ENCODE measurements around the gene CCNF.

The CCNF gene

DNA sequence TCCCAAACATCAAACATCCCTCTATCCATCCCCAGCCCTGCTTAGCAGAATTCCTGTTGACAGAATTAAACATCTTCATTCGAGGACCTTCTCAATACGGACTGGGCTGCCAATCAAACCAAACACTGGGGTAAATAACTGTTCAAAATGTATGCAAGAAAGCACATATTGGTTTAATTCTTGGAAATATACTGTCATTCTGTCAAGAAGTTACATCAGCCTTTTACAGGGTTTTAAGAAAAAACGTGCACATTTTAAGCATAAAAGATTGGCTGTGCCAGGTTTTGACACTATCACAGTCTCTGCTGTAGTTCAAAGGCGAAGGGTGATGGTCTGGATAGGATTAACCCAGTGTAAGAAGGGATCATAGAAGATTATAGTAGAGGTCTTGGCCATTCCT lies 25.1 kb upstream of the CCNF start:
- Histone ChIP-seq H3K36me3 (ENCODE audit: control insufficient read depth, insufficient read depth, low read length, severe bottlenecking) (no peaks in the 10 kb centered on the region), H3K9ac (ENCODE audit: low read length) (no peak overlapping the region), H3K4me1 (ENCODE audit: control insufficient read depth, insufficient read depth, low read length) (peaks cover 5% of the 10 kb centered on the region), H3K27me3 (replicated peaks; ENCODE audit: control insufficient read depth, insufficient read depth, low read length) (no peaks in the 10 kb centered on the region), H3K4me3 (ENCODE audit: low read length) (no peak overlapping the region), H3K9me3 (ENCODE audit: control insufficient read depth, low read length) (no peaks in the 10 kb centered on the region)
- DNase-seq (ENCODE audit: low read depth) = peak; percentile 47

DNA sequence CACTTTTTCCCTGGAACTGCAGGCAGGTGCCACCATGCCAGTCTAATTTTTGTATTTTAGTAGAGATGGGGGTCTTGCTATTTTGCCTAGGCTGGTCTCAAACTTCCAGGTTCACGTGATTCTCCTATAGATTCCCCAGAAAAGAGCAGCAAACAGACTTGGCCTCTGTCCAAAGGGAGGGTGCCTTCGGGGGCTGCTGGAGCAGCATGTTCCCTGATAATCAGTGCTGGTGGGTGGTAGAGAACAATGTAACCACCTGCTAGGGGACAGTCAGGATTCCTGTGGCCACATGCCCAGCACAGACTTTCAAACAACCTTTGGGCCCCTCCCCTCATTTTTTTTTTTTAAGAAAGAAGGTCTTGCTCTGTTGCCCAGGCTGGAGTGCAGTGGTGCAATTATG lies 14.2 kb upstream of the CCNF start:
- Histone ChIP-seq H3K9me3 (ENCODE audit: control insufficient read depth, low read length) (no peaks in the 10 kb centered on the region), H3K9ac (ENCODE audit: low read length) (no peak overlapping the region), H3K36me3 (ENCODE audit: control insufficient read depth, insufficient read depth, low read length, severe bottlenecking) (no peaks in the 10 kb centered on the region), H3K27me3 (replicated peaks; ENCODE audit: control insufficient read depth, insufficient read depth, low read length) (peaks cover 17% of the 10 kb centered on the region), H3K4me1 (ENCODE audit: control insufficient read depth, insufficient read depth, low read length) (peaks cover 6% of the 10 kb centered on the region), H3K4me3 (ENCODE audit: low read length) (no peak overlapping the region)
- no peak for DNase-seq (ENCODE audit: low read depth)

DNA sequence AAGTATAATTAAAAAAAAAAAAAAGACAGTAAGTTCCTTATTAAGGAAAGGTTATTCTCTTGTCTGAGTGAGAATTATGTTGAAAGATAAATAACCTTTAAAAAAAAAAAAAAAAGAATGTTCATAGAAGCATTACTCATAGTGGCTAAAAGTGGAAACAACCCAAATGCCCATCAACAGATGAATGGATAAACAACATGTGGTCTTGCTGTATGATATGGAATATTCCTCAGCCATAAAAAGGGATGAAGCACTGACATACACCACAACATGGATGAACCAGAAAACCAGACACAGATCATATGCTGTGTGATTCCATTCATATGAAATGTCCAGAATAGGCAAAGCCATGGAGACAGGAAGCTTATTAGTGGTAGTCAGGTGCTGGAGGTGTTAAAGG lies 9.2 kb upstream of the CCNF start:
- no peak for DNase-seq (ENCODE audit: low read depth)
- peaks cover 6% of the 10 kb centered on the region for H3K4me1 ChIP-seq (ENCODE audit: control insufficient read depth, insufficient read depth, low read length)
- no peak overlapping the region for H3K9ac ChIP-seq (ENCODE audit: low read length)
- no peaks in the 10 kb centered on the region for H3K9me3 ChIP-seq (ENCODE audit: control insufficient read depth, low read length)
- no peaks in the 10 kb centered on the region for H3K36me3 ChIP-seq (ENCODE audit: control insufficient read depth, insufficient read depth, low read length, severe bottlenecking)
- H3K4me3 ChIP-seq (ENCODE audit: low read length) = no peak overlapping the region
- peaks cover 3% of the 10 kb centered on the region for H3K27me3 ChIP-seq (replicated peaks; ENCODE audit: control insufficient read depth, insufficient read depth, low read length)

DNA sequence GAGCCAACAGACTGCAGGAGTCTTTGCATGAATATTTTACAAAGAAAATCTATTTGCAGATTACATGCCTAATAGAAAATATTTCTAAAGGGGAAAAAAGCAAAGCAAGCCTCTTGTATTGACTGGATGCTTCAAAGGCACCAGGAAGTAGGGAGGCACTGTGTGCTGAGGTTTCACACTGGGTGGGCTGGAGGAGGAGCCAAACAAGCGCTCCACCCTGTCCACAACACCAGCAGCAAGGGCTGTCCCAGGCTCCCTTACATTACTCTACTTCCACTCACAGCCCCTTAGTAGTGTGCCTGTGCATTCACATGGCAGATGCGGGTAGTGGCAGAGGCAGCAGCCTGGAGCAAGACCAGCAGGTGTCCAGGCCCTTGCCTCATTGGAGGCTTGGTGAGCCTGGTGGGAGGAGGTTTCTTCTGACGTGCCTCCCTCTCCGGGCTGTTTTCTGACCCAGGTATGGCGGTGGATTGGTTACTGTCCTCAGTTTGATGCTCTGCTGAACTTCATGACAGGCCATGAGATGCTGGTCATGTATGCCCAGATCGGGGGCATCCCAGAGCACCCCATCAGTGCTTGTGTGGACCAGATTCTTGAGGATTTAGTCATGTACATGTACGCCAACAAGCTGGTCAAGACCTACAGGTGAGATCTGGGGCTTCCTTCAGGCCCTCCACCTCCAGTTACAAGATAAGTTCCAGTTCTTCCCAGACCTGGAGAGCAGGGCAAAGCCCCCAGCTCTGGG lies 7.0 kb upstream of the CCNF start:
- Histone ChIP-seq H3K9ac (ENCODE audit: low read length) (no peak overlapping the region), H3K9me3 (ENCODE audit: control insufficient read depth, low read length) (no peaks in the 10 kb centered on the region), H3K36me3 (ENCODE audit: control insufficient read depth, insufficient read depth, low read length, severe bottlenecking) (no peaks in the 10 kb centered on the region), H3K4me3 (ENCODE audit: low read length) (no peak overlapping the region), H3K4me1 (ENCODE audit: control insufficient read depth, insufficient read depth, low read length) (no peaks in the 10 kb centered on the region), H3K27me3 (replicated peaks; ENCODE audit: control insufficient read depth, insufficient read depth, low read length) (peaks cover 3% of the 10 kb centered on the region)
- no peak for DNase-seq (ENCODE audit: low read depth)

DNA sequence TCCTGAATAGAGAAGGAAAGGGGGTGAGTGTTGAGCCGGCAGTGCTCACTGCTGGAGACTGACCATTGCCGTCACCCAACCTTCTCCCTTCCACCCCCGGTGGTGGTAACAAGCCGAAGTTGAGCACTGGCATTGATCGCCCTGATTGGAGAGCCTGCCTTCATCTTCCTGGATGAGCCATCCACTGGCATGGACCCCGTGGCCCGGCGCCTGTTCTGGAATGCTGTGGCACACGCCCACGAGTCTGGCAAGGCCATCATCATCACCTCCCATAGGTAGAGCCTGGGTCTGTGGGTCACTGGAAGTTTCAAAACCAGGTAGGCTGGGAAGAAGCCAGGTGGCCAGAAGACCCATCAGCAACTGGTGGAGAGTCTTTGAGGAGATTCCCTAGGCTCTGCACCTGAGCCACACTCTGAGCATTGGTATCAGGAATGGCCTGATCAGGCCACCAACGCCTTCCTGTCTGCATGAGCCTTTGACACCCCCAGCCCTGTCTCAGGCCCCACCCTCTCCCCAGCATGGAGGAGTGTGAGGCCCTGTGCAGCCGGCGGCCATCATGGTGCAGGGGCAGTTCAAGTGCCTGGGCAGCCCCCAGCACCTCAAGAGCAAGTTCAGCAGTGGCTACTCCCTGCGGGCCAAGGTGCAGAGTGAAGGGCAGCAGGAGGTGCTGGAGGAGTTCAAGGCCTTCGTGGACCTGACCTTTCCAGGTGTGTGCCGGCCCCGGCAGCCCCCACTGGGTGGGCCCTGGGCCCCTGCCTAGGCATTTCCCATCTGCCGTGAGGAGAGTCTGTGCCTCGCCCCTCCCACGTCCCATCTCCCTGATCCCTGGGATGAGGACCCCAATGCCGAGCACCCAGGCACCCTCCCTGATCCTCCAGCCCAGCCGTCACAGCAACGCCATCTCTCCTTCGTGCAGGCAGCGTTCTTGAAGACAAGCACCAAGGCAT lies 4.9 kb upstream of the CCNF start:
- Histone ChIP-seq H3K4me1 (ENCODE audit: control insufficient read depth, insufficient read depth, low read length) (no peaks in the 10 kb centered on the region), H3K9ac (ENCODE audit: low read length) (no peak overlapping the region), H3K4me3 (ENCODE audit: low read length) (no peak overlapping the region), H3K36me3 (ENCODE audit: control insufficient read depth, insufficient read depth, low read length, severe bottlenecking) (no peaks in the 10 kb centered on the region), H3K27me3 (replicated peaks; ENCODE audit: control insufficient read depth, insufficient read depth, low read length) (peaks cover 3% of the 10 kb centered on the region), H3K9me3 (ENCODE audit: control insufficient read depth, low read length) (no peaks in the 10 kb centered on the region)
- no peak for DNase-seq (ENCODE audit: low read depth)

DNA sequence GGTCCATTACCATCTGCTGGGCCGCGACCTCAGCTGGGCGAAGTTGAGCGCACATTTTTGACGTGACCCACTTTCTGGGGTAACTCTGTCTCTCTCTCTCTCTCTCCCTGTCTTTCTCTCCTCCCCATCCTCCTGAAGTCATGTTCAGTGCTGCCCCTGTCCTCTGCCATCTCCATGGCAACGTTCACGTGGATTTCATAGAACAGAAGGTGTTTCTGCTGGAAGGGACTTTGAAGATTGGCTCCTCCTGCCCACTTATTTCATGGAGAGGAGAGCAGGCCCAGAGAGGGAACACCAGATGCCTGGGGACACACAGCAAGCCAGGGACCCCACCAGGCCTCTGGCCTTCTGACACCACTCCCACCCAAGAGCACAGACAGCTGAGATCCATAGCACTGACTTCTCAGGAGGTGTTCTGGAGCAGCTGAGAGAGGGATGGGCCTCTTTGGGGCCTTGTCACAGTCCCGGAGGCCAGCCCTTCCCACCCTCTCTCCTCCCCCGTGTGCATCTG lies 4.2 kb upstream of the CCNF start:
- H3K27me3 ChIP-seq (replicated peaks; ENCODE audit: control insufficient read depth, insufficient read depth, low read length) = peaks cover 3% of the 10 kb centered on the region
- no peak overlapping the region for H3K9ac ChIP-seq (ENCODE audit: low read length)
- H3K4me3 ChIP-seq (ENCODE audit: low read length) = no peak overlapping the region

DNA sequence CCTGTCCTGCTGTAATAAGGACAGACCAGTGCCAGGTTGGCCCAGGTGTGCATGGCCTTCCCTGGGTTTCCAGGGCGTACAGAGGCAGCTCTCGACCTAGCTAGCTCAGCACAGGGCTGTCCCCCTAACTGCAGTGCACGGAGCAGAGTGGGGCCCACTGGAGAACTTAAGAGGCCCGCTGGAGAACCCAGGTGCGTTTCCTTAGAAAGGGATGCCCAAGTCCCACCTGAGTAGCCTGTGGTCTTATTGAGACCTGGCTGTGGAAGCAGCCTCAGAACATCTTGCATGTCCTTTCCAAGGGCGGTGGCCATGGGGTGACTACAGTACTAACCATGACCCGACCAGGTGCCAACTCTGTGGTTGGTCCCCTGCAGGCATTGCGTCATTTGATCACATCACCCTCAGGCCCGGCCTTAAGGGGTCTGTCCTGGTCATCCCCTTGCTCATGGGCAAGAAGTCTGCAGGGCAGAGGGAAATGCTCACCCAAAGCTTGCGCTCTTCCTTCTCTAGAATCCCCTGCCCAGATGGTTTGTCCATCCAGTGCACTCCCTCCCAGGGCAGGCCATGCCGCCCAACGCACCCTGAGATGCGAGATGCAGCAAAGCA lies 3.3 kb upstream of the CCNF start:
- Histone ChIP-seq H3K9me3 (ENCODE audit: control insufficient read depth, low read length) (no peaks in the 10 kb centered on the region), H3K36me3 (ENCODE audit: control insufficient read depth, insufficient read depth, low read length, severe bottlenecking) (no peaks in the 10 kb centered on the region), H3K9ac (ENCODE audit: low read length) (no peak overlapping the region), H3K27me3 (replicated peaks; ENCODE audit: control insufficient read depth, insufficient read depth, low read length) (peaks cover 3% of the 10 kb centered on the region), H3K4me3 (ENCODE audit: low read length) (no peak overlapping the region), H3K4me1 (ENCODE audit: control insufficient read depth, insufficient read depth, low read length) (peaks cover 7% of the 10 kb centered on the region)
- no peak for DNase-seq (ENCODE audit: low read depth)

More for the DNA sequence above, 4.2 kb upstream of the CCNF start:
- Histone ChIP-seq H3K36me3 (ENCODE audit: control insufficient read depth, insufficient read depth, low read length, severe bottlenecking) (no peaks in the 10 kb centered on the region), H3K9me3 (ENCODE audit: control insufficient read depth, low read length) (no peaks in the 10 kb centered on the region), H3K4me1 (ENCODE audit: control insufficient read depth, insufficient read depth, low read length) (peaks cover 2% of the 10 kb centered on the region)
- DNase-seq (ENCODE audit: low read depth) = no peak

DNA sequence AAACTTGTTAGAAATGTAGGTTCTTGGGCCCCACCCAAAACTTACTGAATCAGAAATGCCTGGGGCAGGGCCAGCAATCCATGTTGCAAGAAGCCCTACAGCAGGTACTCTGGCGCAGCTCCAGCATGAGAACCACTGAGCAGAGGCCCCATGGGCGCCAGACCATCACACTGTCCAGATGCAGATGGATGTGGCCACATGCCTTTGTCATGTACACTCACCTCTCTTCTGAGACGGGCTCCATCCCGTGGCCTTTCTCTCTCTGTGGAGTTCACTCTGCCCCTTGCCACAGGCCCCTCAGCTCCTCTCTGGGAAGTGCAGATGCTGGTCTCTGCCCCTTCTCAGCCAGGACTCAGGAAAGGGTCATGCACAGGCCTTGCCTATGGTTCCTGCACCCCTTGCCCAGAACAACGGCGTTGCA lies 2.3 kb upstream of the CCNF start:
- H3K4me1 ChIP-seq (ENCODE audit: control insufficient read depth, insufficient read depth, low read length) = peaks cover 7% of the 10 kb centered on the region
- no peak overlapping the region for H3K9ac ChIP-seq (ENCODE audit: low read length)
- DNase-seq (ENCODE audit: low read depth) = no peak
- no peak overlapping the region for H3K4me3 ChIP-seq (ENCODE audit: low read length)
- H3K9me3 ChIP-seq (ENCODE audit: control insufficient read depth, low read length) = no peaks in the 10 kb centered on the region
- H3K27me3 ChIP-seq (replicated peaks; ENCODE audit: control insufficient read depth, insufficient read depth, low read length) = peaks cover 3% of the 10 kb centered on the region
- no peaks in the 10 kb centered on the region for H3K36me3 ChIP-seq (ENCODE audit: control insufficient read depth, insufficient read depth, low read length, severe bottlenecking)

DNA sequence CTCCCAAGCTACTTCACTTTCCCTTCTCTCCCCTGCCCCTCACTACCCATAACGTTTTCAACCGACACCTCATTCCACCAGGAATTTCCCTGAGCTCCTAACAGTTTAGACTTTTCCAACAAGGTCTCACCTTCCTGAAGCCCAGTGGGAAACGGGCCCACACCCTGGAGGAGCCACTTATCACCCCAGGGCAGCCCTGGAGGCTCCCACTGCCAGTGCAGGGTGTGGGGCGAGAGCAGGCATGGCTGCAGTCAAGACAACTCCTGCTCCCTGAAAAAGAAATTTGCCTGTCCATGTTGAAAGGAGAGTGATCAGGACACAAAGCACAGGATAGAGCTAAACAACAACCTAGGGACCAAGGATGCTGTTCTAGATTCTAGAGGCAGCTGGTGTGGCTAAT lies 1.7 kb upstream of the CCNF start:
- H3K4me1 ChIP-seq (ENCODE audit: control insufficient read depth, insufficient read depth, low read length) = peaks cover 7% of the 10 kb centered on the region
- no peaks in the 10 kb centered on the region for H3K9me3 ChIP-seq (ENCODE audit: control insufficient read depth, low read length)
- peaks cover 6% of the 10 kb centered on the region for H3K36me3 ChIP-seq (ENCODE audit: control insufficient read depth, insufficient read depth, low read length, severe bottlenecking)
- H3K9ac ChIP-seq (ENCODE audit: low read length) = no peak overlapping the region
- DNase-seq (ENCODE audit: low read depth) = no peak
- no peak overlapping the region for H3K4me3 ChIP-seq (ENCODE audit: low read length)
- H3K27me3 ChIP-seq (replicated peaks; ENCODE audit: control insufficient read depth, insufficient read depth, low read length) = peaks cover 3% of the 10 kb centered on the region

DNA sequence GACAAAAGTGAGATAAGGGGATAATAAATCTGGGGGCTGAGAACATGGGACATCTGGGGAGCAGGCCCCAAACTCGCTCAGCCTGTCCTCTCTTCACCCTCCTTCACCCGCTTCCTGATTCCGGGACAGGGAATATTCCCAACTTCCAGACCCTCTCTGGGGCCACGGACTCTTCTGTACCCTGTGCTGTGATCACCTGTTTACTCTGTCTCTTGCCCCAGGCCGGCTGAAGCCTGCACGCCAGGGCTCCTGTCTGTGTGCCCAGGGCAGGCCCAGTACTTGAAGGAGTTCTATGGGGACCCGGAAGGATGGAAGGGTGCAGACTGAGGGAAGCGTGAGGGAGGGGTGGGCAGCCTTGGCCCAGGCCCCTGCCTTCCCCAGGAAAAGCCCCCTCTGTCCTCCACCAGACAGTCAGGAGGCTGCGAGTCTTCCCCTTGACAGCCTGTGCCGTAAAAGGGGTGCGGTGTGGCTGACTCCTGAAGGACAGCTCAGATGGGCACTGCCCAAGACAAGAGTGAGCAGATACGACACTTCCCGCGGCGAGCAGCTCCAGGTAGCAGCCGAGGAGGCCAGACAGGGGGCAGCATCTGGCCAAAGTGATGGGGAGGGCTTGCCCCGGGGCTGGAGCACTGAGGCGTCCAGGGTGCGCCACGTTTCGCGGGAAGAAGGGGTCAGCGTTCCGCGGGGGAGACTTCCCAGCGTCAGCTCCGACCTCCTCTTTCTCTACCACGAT lies 1.0 kb upstream of the CCNF start:
- Histone ChIP-seq H3K4me3 (ENCODE audit: low read length) (peak overlapping the region; percentile 83), H3K36me3 (ENCODE audit: control insufficient read depth, insufficient read depth, low read length, severe bottlenecking) (peaks cover 9% of the 10 kb centered on the region), H3K4me1 (ENCODE audit: control insufficient read depth, insufficient read depth, low read length) (peaks cover 7% of the 10 kb centered on the region), H3K27me3 (replicated peaks; ENCODE audit: control insufficient read depth, insufficient read depth, low read length) (no peaks in the 10 kb centered on the region), H3K9ac (ENCODE audit: low read length) (peak overlapping the region; percentile 77), H3K9me3 (ENCODE audit: control insufficient read depth, low read length) (no peaks in the 10 kb centered on the region)
- peak; percentile 43 for DNase-seq (ENCODE audit: low read depth)

DNA sequence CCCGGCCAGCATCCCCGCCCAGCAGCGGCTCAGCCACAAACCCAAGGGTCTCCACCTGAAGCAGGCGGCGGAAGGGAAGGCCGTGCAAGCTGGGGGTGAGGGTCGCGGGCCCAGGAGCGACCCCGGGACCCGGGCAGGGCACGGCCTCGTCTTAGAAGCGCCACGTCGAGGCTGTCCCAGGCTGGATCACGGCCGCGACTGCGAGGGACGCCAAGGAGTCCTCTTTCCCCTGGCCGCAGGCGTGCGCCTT lies 538 bp upstream of the CCNF start:
- no peak for DNase-seq (ENCODE audit: low read depth)
- Histone ChIP-seq H3K9me3 (ENCODE audit: control insufficient read depth, low read length) (no peaks in the 10 kb centered on the region), H3K4me3 (ENCODE audit: low read length) (peak overlapping the region; percentile 83), H3K27me3 (replicated peaks; ENCODE audit: control insufficient read depth, insufficient read depth, low read length) (no peaks in the 10 kb centered on the region), H3K4me1 (ENCODE audit: control insufficient read depth, insufficient read depth, low read length) (peaks cover 7% of the 10 kb centered on the region), H3K9ac (ENCODE audit: low read length) (peak overlapping the region; percentile 77), H3K36me3 (ENCODE audit: control insufficient read depth, insufficient read depth, low read length, severe bottlenecking) (peaks cover 9% of the 10 kb centered on the region)

All from adipocyte (in vitro differentiated cells).